Lung (tissue), 12 donors: Measurements from ENCODE around the gene PLEKHG3. TPM values are rescaled to one million over a fixed set of nuclear protein-coding genes. Genes with fewer than 3 reads are reported as not detected.

Experiments
- ATAC-seq: fragments of 200-7000 bp; cut with Tn5 transposase; one replicate; pipeline ENCODE4 v1.9.1; 2020; ENCODE audit warnings: moderate number of reproducible peaks; ENCODE audit not compliant: insufficient read depth, low FRiP score
- DNase-seq, 3 donors: peaks; one replicate each; pipeline ENCODE4 v3.0.0-alpha.2; 2013 to 2017
- H3K27ac ChIP-seq, 2 donors: one replicate each; pipeline ENCODE4 v1.5.1; 2013; ENCODE audit warnings: mild to moderate bottlenecking in 2 of 2, moderate library complexity in 2 of 2, control low read depth in 1 of 2, inconsistent platforms in 1 of 2, low read depth in 1 of 2, low read length in 1 of 2
- H3K27me3 ChIP-seq, 3 donors: one replicate each; pipeline ENCODE4 v1.5.1; 2013; ENCODE audit warnings: low read length in 2 of 3; ENCODE audit not compliant: control insufficient read depth in 3 of 3, insufficient read depth in 3 of 3
- H3K36me3 ChIP-seq, 4 donors: one replicate each; pipeline ENCODE4 v1.5.1; 2013; ENCODE audit warnings: low read length in 4 of 4, mild to moderate bottlenecking in 1 of 4, moderate library complexity in 1 of 4; ENCODE audit not compliant: control insufficient read depth in 4 of 4, insufficient read depth in 4 of 4
- H3K4me1 ChIP-seq, 5 donors: one replicate each; pipeline ENCODE4 v1.5.1; 2013; ENCODE audit warnings: low read length in 5 of 5, mild to moderate bottlenecking in 2 of 5, moderate library complexity in 1 of 5; ENCODE audit not compliant: control insufficient read depth in 5 of 5, insufficient read depth in 5 of 5
- H3K4me3 ChIP-seq: one replicate; pipeline ENCODE4 v1.5.1; 2013; ENCODE audit warnings: mild to moderate bottlenecking, control low read depth, moderate library complexity
- H3K9ac ChIP-seq, 2 donors: one replicate each; pipeline ENCODE4 v1.5.1; 2013; ENCODE audit warnings: low read length in 2 of 2, control low read depth in 1 of 2; ENCODE audit not compliant: insufficient read depth in 1 of 2
- H3K9me3 ChIP-seq, 4 donors: one replicate each; pipeline ENCODE4 v1.5.1; 2013; ENCODE audit warnings: low read length in 3 of 4, mild to moderate bottlenecking in 1 of 4, moderate library complexity in 1 of 4; ENCODE audit not compliant: control insufficient read depth in 4 of 4, insufficient read depth in 3 of 4
- CTCF ChIP-seq: IDR thresholded peaks from 2 replicates; pipeline ENCODE4 v1.5.1; 2012; ENCODE audit warnings: mild to moderate bottlenecking; ENCODE audit errors: control extremely low read depth, extremely low read depth
- WGBS, 2 donors: extraction: QIAGEN DNeasy Blood & Tissue Kit; methylation state at CpG; one replicate each; pipeline ENCODE4 v1.1.7; 2013; 5-methylcytosine and 5-hydroxymethylcytosine counted together
- polyA plus RNA-seq, 2 donors: library from polyadenylated mRNA; stranded (reverse); fragments of 200-250 nt; gene quantifications; one replicate each; pipeline ENCODE4 v1.2.1, GENCODE V29; 2013
- total RNA-seq, 2 donors: library from RNA; depleted of rRNA in 1 of 2; stranded (reverse); fragments of >200 nt in 1 of 2; gene quantifications; one replicate each; pipeline ENCODE4 v1.2.1, GENCODE V29; 2014 to 2021
- donor health status: control.
- donor health status: control.
- donor health status: Bipolar disorder and iron deficiency.
- donor health status: healthy.
- donor health status: DM: yes; HTN: yes; CAD: no.

PLEKHG3 gene
- total and polyA plus RNA-seq, 4 donors = 11.0 to 43.5 (median 21.5) TPM

- no peak overlapping the region for H3K4me3 ChIP-seq
- no peak for DNase-seq
- H3K9ac ChIP-seq = no peak overlapping the region
- 84 to 92% methylated on average over 3 of the region's 3 CpGs for WGBS, 2 donors
- no peak for ATAC-seq
- H3K36me3 ChIP-seq = no peaks in the 10 kb centered on the region
- H3K4me1 ChIP-seq = peaks cover 0 to 11% (median 0%) of the 10 kb centered on the region in 5 donors
- no peaks in the 10 kb centered on the region for H3K9me3 ChIP-seq
- no peaks in the 10 kb centered on the region for H3K27me3 ChIP-seq
- TF ChIP-seq CTCF = no peak
- no peak overlapping the region for H3K27ac ChIP-seq
Observed at GRCh38 chr14:64680714-64681065, 23.5 kb upstream of the PLEKHG3 start.

- no peak overlapping the region for H3K9ac ChIP-seq
- H3K27ac ChIP-seq = peak overlapping the region in 1 of 2 donors; percentile 0
- no peak for TF ChIP-seq CTCF
- H3K27me3 ChIP-seq = no peaks in the 10 kb centered on the region
- DNase-seq (peak; percentile 77 to 87 (median 82)), ATAC-seq (peak; percentile 50)
- no peak overlapping the region for H3K4me3 ChIP-seq
- H3K4me1 ChIP-seq = peaks cover 0 to 11% (median 2%) of the 10 kb centered on the region in 5 donors
- no peaks in the 10 kb centered on the region for H3K36me3 ChIP-seq
- no peaks in the 10 kb centered on the region for H3K9me3 ChIP-seq
- WGBS, 2 donors = 61 to 80% methylated on average over 15 of the region's 15 CpGs
Observed at GRCh38 chr14:64681796-64682710, 22.2 kb upstream of the PLEKHG3 start.

GRCh38 chr14:64682843-64683242 lies 21.4 kb upstream of the PLEKHG3 start:
- DNase-seq = no peak
- H3K4me1 ChIP-seq = peaks cover 0 to 11% (median 2%) of the 10 kb centered on the region in 5 donors
- TF ChIP-seq CTCF = no peak
- no peaks in the 10 kb centered on the region for H3K36me3 ChIP-seq
- H3K4me3 ChIP-seq = no peak overlapping the region
- no peak overlapping the region for H3K27ac ChIP-seq
- no peaks in the 10 kb centered on the region for H3K27me3 ChIP-seq
- H3K9ac ChIP-seq = no peak overlapping the region
- no peak for ATAC-seq
- no peaks in the 10 kb centered on the region for H3K9me3 ChIP-seq
- 95 to 97% methylated on average over 5 of the region's 5 CpGs for WGBS, 2 donors
